WTC11 (cell line): Measurements from ENCODE around the gene PVALEF. TPM values are rescaled to one million over a fixed set of nuclear protein-coding genes. Genes with fewer than 3 reads are reported as not detected.

Experiments used
- ATAC-seq: fragments of 200-7000 bp; cut with Tn5 transposase; 2 replicates; pipeline ENCODE4 v1.10.0; 2021; ENCODE audit warnings: mild to moderate bottlenecking, moderate library complexity
- CTCF ChIA-PET: fragments of 300-600 bp; sonication (Branson Sonifier 250); formaldehyde crosslinking; loops from one replicate; lab custom pipeline; 2021; ENCODE audit warnings: antibody characterized with exemption; lab: Charles Lee
- POLR2A ChIA-PET: fragments of 350-600 bp; sonication (Branson Sonifier 250); formaldehyde crosslinking; loops from one replicate; lab custom pipeline; 2021; ENCODE audit warnings: antibody characterized with exemption; lab: Charles Lee
- DNase-seq: peaks from one replicate; pipeline ENCODE4 v3.0.0; 2021; ENCODE audit warnings: low spot score
- H3K27ac Mint-ChIP-seq: 2 replicates; pipeline ENCODE4 v1.8.0; 2021; ENCODE audit warnings: mixed read lengths
- H3K27me3 Mint-ChIP-seq: 2 replicates; pipeline ENCODE4 v1.8.0; 2021; ENCODE audit warnings: low read depth, mild to moderate bottlenecking, moderate library complexity, mixed read lengths
- H3K36me3 Mint-ChIP-seq: 2 replicates; pipeline ENCODE4 v1.8.0; 2021; ENCODE audit warnings: mixed read lengths
- H3K4me1 Mint-ChIP-seq: 2 replicates; pipeline ENCODE4 v1.8.0; 2022; ENCODE audit warnings: mixed read lengths
- H3K4me3 Mint-ChIP-seq: 2 replicates; pipeline ENCODE4 v1.8.0; 2021; ENCODE audit warnings: mild to moderate bottlenecking, moderate library complexity, mixed read lengths
- H3K9me3 Mint-ChIP-seq: 2 replicates; pipeline ENCODE4 v1.8.0; 2021; ENCODE audit warnings: mixed read lengths
- CREM ChIP-seq: sonication (generic); formaldehyde crosslinking; IDR thresholded peaks from 2 replicates; pipeline ENCODE4 v1.8.1; 2022; ENCODE audit warnings: mild to moderate bottlenecking, missing genetic modification reagents, moderate library complexity
- ELF4 ChIP-seq: sonication (generic); formaldehyde crosslinking; IDR thresholded peaks from 2 replicates; pipeline ENCODE4 v1.8.1; 2022; ENCODE audit warnings: low read depth, mild to moderate bottlenecking, moderate library complexity, missing genetic modification reagents
- FOXK1 ChIP-seq: sonication (generic); formaldehyde crosslinking; IDR thresholded peaks from 2 replicates; pipeline ENCODE4 v1.8.0; 2022; ENCODE audit warnings: mild to moderate bottlenecking, moderate library complexity, missing genetic modification reagents
- IRF2 ChIP-seq: sonication (generic); formaldehyde crosslinking; IDR thresholded peaks from 2 replicates; pipeline ENCODE4 v1.8.0; 2022; ENCODE audit warnings: low read depth, missing genetic modification reagents, borderline replicate concordance
- JAZF1 ChIP-seq: fragments of 250-450 bp; sonication (Bioruptor Pico); IDR thresholded peaks from 2 replicates; pipeline ENCODE4 v1.9.0; 2021; ENCODE audit warnings: moderate library complexity, mild to moderate bottlenecking, inconsistent platforms
- NFE2L1 ChIP-seq: sonication (generic); formaldehyde crosslinking; IDR thresholded peaks from 2 replicates; pipeline ENCODE4 v1.8.1; 2023; ENCODE audit warnings: missing genetic modification reagents
- NR1H2 ChIP-seq: sonication (generic); formaldehyde crosslinking; IDR thresholded peaks from 2 replicates; pipeline ENCODE4 v1.9.0; 2021; ENCODE audit warnings: mild to moderate bottlenecking, moderate library complexity, missing genetic modification reagents
- NR3C1 ChIP-seq: sonication (generic); formaldehyde crosslinking; conservative IDR thresholded peaks from 2 replicates; pipeline ENCODE4 v1.8.1; 2023; ENCODE audit warnings: low read depth, mild to moderate bottlenecking, missing genetic modification reagents
- OVOL2 ChIP-seq: fragments of 250-450 bp; sonication (Bioruptor Pico); IDR thresholded peaks from 2 replicates; pipeline ENCODE4 v1.9.0; 2021; ENCODE audit warnings: mild to moderate bottlenecking, borderline replicate concordance
- RELA ChIP-seq: sonication (generic); formaldehyde crosslinking; IDR thresholded peaks from 2 replicates; pipeline ENCODE4 v1.8.1; 2022; ENCODE audit warnings: missing genetic modification reagents, mild to moderate bottlenecking, borderline replicate concordance
- SP1 ChIP-seq: sonication (generic); formaldehyde crosslinking; conservative IDR thresholded peaks from 2 replicates; pipeline ENCODE4 v1.8.1; 2022; ENCODE audit warnings: missing genetic modification reagents
- TP53 ChIP-seq: sonication (generic); formaldehyde crosslinking; IDR thresholded peaks from 2 replicates; pipeline ENCODE4 v1.8.1; 2023; ENCODE audit warnings: mild to moderate bottlenecking, missing genetic modification reagents
- ZNF121 ChIP-seq: sonication (generic); formaldehyde crosslinking; IDR thresholded peaks from 2 replicates; pipeline ENCODE4 v1.8.0; 2023; ENCODE audit warnings: missing genetic modification reagents
- ZNF219 ChIP-seq: sonication (generic); formaldehyde crosslinking; IDR thresholded peaks from 2 replicates; pipeline ENCODE4 v1.8.0; 2023; ENCODE audit warnings: missing genetic modification reagents, mild to moderate bottlenecking, borderline replicate concordance
- total RNA-seq: library from RNA; stranded (reverse); gene quantifications from 3 replicates; pipeline ENCODE4 v1.2.3, GENCODE V29; 2021
- TF ChIP-seq, protein P1 (sequence below): sonication (generic); formaldehyde crosslinking; IDR thresholded peaks from 2 replicates; pipeline ENCODE4 v1.8.0; 2023; ENCODE audit warnings: missing genetic modification reagents, mild to moderate bottlenecking, borderline replicate concordance
- TF ChIP-seq, protein P2 (sequence below): sonication (generic); formaldehyde crosslinking; IDR thresholded peaks from 2 replicates; pipeline ENCODE4 v1.8.0; 2023; ENCODE audit warnings: mild to moderate bottlenecking, missing genetic modification reagents
- TF ChIP-seq, protein P3 (sequence below): sonication (generic); formaldehyde crosslinking; IDR thresholded peaks from 2 replicates; pipeline ENCODE4 v1.8.1; 2023; ENCODE audit warnings: mild to moderate bottlenecking, missing genetic modification reagents
- TF ChIP-seq, protein P4 (sequence below): sonication (generic); formaldehyde crosslinking; IDR thresholded peaks from 2 replicates; pipeline ENCODE4 v1.8.1; 2022; ENCODE audit warnings: low read depth, missing genetic modification reagents, borderline replicate concordance
- TF ChIP-seq, protein P5 (sequence below): sonication (generic); formaldehyde crosslinking; conservative IDR thresholded peaks from 2 replicates; pipeline ENCODE4 v1.8.1; 2023; ENCODE audit warnings: mild to moderate bottlenecking, low read depth, missing genetic modification reagents, moderate library complexity

Gene PVALEF
- total RNA-seq, 1 experiment from 2014 or later: not detected

DNA sequence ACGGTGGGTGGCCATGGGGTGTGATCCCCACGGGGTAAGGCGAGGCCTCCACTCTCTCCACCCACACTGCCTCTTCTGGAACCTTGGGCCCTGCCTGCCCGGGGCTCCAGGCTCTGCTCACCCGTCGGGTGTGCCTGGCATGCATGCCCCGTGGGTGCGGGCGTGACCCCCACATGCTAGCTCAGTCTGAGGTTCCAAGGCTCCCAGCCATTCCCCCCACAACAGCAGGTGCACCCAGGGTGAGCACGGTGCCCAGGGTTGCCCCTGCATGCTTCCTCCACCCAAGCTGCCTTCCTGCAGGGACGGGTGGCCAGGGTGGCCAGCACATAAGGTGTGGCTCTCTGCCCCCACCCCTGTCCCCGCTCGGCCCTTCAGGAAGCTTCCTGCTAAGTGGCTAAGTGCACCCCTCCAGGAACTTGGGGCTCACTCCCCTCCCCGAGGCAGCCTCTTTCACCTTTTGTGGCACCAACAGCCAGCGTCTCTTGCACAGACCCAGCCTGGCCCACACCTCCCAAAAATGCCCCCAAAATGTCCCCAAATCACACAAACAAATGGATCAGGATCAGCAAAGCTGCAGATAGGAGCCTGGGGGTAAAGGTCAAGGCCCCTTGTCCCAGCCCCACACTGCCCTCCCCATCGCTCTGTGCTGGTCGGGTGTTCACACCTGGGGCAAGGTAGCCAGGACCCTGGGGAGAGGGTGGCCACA, 21.4 kb upstream of the PVALEF start:
- H3K27ac Mint-ChIP-seq: no peak overlapping the region
- peaks cover 3% of the 10 kb centered on the region; the same call in 1 of the 2 replicates for H3K36me3 Mint-ChIP-seq
- H3K4me3 Mint-ChIP-seq: no peak overlapping the region
- H3K9me3 Mint-ChIP-seq: peaks cover 4% of the 10 kb centered on the region
- TF ChIP-seq RELA (CRISPR knock-in tag) (no peak), NFE2L1 (CRISPR knock-in tag) (no peak), ELF4 (CRISPR knock-in tag) (no peak), ZNF121 (CRISPR knock-in tag) (no peak), SP1 (CRISPR knock-in tag) (no peak), NR3C1 (CRISPR knock-in tag) (no peak), TP53 (no peak), OVOL2 (CRISPR knock-in tag) (no peak), FOXK1 (CRISPR knock-in tag) (no peak), JAZF1 (CRISPR knock-in tag) (no peak), ZNF219 (CRISPR knock-in tag) (no peak), NR1H2 (CRISPR knock-in tag) (no peak), IRF2 (CRISPR knock-in tag) (no peak), CREM (no peak)
- TF ChIP-seq, protein P1, sequence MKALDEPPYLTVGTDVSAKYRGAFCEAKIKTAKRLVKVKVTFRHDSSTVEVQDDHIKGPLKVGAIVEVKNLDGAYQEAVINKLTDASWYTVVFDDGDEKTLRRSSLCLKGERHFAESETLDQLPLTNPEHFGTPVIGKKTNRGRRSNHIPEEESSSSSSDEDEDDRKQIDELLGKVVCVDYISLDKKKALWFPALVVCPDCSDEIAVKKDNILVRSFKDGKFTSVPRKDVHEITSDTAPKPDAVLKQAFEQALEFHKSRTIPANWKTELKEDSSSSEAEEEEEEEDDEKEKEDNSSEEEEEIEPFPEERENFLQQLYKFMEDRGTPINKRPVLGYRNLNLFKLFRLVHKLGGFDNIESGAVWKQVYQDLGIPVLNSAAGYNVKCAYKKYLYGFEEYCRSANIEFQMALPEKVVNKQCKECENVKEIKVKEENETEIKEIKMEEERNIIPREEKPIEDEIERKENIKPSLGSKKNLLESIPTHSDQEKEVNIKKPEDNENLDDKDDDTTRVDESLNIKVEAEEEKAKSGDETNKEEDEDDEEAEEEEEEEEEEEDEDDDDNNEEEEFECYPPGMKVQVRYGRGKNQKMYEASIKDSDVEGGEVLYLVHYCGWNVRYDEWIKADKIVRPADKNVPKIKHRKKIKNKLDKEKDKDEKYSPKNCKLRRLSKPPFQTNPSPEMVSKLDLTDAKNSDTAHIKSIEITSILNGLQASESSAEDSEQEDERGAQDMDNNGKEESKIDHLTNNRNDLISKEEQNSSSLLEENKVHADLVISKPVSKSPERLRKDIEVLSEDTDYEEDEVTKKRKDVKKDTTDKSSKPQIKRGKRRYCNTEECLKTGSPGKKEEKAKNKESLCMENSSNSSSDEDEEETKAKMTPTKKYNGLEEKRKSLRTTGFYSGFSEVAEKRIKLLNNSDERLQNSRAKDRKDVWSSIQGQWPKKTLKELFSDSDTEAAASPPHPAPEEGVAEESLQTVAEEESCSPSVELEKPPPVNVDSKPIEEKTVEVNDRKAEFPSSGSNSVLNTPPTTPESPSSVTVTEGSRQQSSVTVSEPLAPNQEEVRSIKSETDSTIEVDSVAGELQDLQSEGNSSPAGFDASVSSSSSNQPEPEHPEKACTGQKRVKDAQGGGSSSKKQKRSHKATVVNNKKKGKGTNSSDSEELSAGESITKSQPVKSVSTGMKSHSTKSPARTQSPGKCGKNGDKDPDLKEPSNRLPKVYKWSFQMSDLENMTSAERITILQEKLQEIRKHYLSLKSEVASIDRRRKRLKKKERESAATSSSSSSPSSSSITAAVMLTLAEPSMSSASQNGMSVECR: no peak
- TF ChIP-seq, protein P2, sequence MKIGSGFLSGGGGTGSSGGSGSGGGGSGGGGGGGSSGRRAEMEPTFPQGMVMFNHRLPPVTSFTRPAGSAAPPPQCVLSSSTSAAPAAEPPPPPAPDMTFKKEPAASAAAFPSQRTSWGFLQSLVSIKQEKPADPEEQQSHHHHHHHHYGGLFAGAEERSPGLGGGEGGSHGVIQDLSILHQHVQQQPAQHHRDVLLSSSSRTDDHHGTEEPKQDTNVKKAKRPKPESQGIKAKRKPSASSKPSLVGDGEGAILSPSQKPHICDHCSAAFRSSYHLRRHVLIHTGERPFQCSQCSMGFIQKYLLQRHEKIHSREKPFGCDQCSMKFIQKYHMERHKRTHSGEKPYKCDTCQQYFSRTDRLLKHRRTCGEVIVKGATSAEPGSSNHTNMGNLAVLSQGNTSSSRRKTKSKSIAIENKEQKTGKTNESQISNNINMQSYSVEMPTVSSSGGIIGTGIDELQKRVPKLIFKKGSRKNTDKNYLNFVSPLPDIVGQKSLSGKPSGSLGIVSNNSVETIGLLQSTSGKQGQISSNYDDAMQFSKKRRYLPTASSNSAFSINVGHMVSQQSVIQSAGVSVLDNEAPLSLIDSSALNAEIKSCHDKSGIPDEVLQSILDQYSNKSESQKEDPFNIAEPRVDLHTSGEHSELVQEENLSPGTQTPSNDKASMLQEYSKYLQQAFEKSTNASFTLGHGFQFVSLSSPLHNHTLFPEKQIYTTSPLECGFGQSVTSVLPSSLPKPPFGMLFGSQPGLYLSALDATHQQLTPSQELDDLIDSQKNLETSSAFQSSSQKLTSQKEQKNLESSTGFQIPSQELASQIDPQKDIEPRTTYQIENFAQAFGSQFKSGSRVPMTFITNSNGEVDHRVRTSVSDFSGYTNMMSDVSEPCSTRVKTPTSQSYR (CRISPR knock-in tag): no peak
- TF ChIP-seq, protein P3, sequence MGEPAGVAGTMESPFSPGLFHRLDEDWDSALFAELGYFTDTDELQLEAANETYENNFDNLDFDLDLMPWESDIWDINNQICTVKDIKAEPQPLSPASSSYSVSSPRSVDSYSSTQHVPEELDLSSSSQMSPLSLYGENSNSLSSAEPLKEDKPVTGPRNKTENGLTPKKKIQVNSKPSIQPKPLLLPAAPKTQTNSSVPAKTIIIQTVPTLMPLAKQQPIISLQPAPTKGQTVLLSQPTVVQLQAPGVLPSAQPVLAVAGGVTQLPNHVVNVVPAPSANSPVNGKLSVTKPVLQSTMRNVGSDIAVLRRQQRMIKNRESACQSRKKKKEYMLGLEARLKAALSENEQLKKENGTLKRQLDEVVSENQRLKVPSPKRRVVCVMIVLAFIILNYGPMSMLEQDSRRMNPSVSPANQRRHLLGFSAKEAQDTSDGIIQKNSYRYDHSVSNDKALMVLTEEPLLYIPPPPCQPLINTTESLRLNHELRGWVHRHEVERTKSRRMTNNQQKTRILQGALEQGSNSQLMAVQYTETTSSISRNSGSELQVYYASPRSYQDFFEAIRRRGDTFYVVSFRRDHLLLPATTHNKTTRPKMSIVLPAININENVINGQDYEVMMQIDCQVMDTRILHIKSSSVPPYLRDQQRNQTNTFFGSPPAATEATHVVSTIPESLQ (CRISPR knock-in tag): no peak
- TF ChIP-seq, protein P4, sequence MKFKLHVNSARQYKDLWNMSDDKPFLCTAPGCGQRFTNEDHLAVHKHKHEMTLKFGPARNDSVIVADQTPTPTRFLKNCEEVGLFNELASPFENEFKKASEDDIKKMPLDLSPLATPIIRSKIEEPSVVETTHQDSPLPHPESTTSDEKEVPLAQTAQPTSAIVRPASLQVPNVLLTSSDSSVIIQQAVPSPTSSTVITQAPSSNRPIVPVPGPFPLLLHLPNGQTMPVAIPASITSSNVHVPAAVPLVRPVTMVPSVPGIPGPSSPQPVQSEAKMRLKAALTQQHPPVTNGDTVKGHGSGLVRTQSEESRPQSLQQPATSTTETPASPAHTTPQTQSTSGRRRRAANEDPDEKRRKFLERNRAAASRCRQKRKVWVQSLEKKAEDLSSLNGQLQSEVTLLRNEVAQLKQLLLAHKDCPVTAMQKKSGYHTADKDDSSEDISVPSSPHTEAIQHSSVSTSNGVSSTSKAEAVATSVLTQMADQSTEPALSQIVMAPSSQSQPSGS: no peak
- TF ChIP-seq, protein P5, sequence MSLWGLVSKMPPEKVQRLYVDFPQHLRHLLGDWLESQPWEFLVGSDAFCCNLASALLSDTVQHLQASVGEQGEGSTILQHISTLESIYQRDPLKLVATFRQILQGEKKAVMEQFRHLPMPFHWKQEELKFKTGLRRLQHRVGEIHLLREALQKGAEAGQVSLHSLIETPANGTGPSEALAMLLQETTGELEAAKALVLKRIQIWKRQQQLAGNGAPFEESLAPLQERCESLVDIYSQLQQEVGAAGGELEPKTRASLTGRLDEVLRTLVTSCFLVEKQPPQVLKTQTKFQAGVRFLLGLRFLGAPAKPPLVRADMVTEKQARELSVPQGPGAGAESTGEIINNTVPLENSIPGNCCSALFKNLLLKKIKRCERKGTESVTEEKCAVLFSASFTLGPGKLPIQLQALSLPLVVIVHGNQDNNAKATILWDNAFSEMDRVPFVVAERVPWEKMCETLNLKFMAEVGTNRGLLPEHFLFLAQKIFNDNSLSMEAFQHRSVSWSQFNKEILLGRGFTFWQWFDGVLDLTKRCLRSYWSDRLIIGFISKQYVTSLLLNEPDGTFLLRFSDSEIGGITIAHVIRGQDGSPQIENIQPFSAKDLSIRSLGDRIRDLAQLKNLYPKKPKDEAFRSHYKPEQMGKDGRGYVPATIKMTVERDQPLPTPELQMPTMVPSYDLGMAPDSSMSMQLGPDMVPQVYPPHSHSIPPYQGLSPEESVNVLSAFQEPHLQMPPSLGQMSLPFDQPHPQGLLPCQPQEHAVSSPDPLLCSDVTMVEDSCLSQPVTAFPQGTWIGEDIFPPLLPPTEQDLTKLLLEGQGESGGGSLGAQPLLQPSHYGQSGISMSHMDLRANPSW: no peak
- DNase-seq: no peak
- no peaks in the 10 kb centered on the region for H3K27me3 Mint-ChIP-seq
- ATAC-seq: no peak
- ChIA-PET POLR2A (interaction anchor here (1.1 kb wide), 1 partner anchor 89 kb away, joined by 3 read pairs; no protein-coding TSS in a partner anchor), CTCF (interaction anchor here (0.9 to 2.8 kb wide), 17 partner anchors 8 to 104 kb away, joined by 3 to 18 read pairs (median 5); partner anchors contain the start of gene CEP131)
- H3K4me1 Mint-ChIP-seq: no peaks in the 10 kb centered on the region
